H9 (cell line): ENCODE results near the gene ELK1. TPM values are rescaled to one million over a fixed set of nuclear protein-coding genes. Genes with fewer than 3 reads are reported as not detected.

Experiments used
- DNase-seq: peaks from one replicate; pipeline ENCODE4 v3.0.0-alpha.2; 2017
- H2AFZ ChIP-seq: one replicate; pipeline ENCODE4 v1.6.1; 2013; ENCODE audit warnings: mild to moderate bottlenecking, low read length, control low read depth, moderate library complexity
- H2AK5ac ChIP-seq: 2 replicates; pipeline ENCODE4 v1.6.1; 2013; ENCODE audit warnings: low read length, control low read depth, mixed read lengths; ENCODE audit not compliant: insufficient read length
- H2BK120ac ChIP-seq: one replicate; pipeline ENCODE4 v1.6.1; 2013; ENCODE audit warnings: low read depth, mild to moderate bottlenecking, low read length, control low read depth, inconsistent platforms; ENCODE audit not compliant: poor library complexity, severe bottlenecking
- H2BK12ac ChIP-seq: 2 replicates; pipeline ENCODE4 v1.6.1; 2013; ENCODE audit warnings: low read length, control low read depth, mixed read lengths, low read depth; ENCODE audit not compliant: insufficient read length
- H2BK15ac ChIP-seq: 2 replicates; pipeline ENCODE4 v1.6.1; 2013; ENCODE audit warnings: low read depth, low read length, control low read depth
- H2BK20ac ChIP-seq: one replicate; pipeline ENCODE4 v1.6.1; 2013; ENCODE audit warnings: low read depth, mild to moderate bottlenecking, low read length, control low read depth, inconsistent platforms; ENCODE audit not compliant: poor library complexity, severe bottlenecking
- H2BK5ac ChIP-seq: 2 replicates; pipeline ENCODE4 v1.6.1; 2013; ENCODE audit warnings: low read length, control low read depth, mixed read lengths; ENCODE audit not compliant: insufficient read length
- H3K14ac ChIP-seq: 2 replicates; pipeline ENCODE4 v1.6.1; 2013; ENCODE audit warnings: low read length, control low read depth; ENCODE audit not compliant: insufficient read depth
- H3K18ac ChIP-seq: 2 replicates; pipeline ENCODE4 v1.6.1; 2013; ENCODE audit warnings: low read depth, mild to moderate bottlenecking, mixed read lengths, low read length, control low read depth; ENCODE audit not compliant: insufficient read length
- H3K23ac ChIP-seq: 2 replicates; pipeline ENCODE4 v1.6.1; 2013; ENCODE audit warnings: low read length, control low read depth, mixed read lengths, low read depth; ENCODE audit not compliant: insufficient read length
- H3K23me2 ChIP-seq: 2 replicates; pipeline ENCODE4 v1.6.1; 2013; ENCODE audit warnings: low read depth, mild to moderate bottlenecking, mixed read lengths, low read length, control low read depth; ENCODE audit not compliant: insufficient read length, poor library complexity, severe bottlenecking
- H3K27ac ChIP-seq: 2 replicates; pipeline ENCODE4 v1.5.1; 2013; ENCODE audit warnings: low read length, control low read depth, mixed read lengths, low read depth; ENCODE audit not compliant: insufficient read length
- H3K27me3 ChIP-seq: 2 replicates; pipeline ENCODE4 v1.6.1; 2013; ENCODE audit warnings: low read length, control low read depth, inconsistent platforms; ENCODE audit not compliant: insufficient read depth
- H3K4ac ChIP-seq: 2 replicates; pipeline ENCODE4 v1.6.1; 2013; ENCODE audit warnings: low read depth, mild to moderate bottlenecking, control low read depth, inconsistent platforms, low read length, moderate library complexity
- H3K4me1 ChIP-seq: 2 replicates; pipeline ENCODE4 v1.6.1; 2013; ENCODE audit warnings: low read length, control low read depth, inconsistent platforms; ENCODE audit not compliant: insufficient read depth
- H3K4me2 ChIP-seq: 2 replicates; pipeline ENCODE4 v1.6.1; 2013; ENCODE audit warnings: low read length, control low read depth, mixed read lengths; ENCODE audit not compliant: insufficient read length, insufficient read depth
- H3K56ac ChIP-seq: 2 replicates; pipeline ENCODE4 v1.6.1; 2013; ENCODE audit warnings: low read depth, mild to moderate bottlenecking, mixed read lengths, low read length, control low read depth; ENCODE audit not compliant: insufficient read length
- H3K79me1 ChIP-seq: 2 replicates; pipeline ENCODE4 v1.6.1; 2013; ENCODE audit warnings: low read depth, mild to moderate bottlenecking, moderate library complexity, low read length, control low read depth, inconsistent platforms; ENCODE audit not compliant: insufficient read depth, poor library complexity, severe bottlenecking
- H3K79me2 ChIP-seq: 2 replicates; pipeline ENCODE4 v1.6.1; 2013; ENCODE audit warnings: low read length, control low read depth, inconsistent platforms; ENCODE audit not compliant: insufficient read depth
- H3K9ac ChIP-seq: 2 replicates; pipeline ENCODE4 v1.6.1; 2013; ENCODE audit warnings: low read length, control low read depth, mixed read lengths; ENCODE audit not compliant: insufficient read length; ENCODE audit errors: extremely low read depth
- H3K9me3 ChIP-seq: one replicate; pipeline ENCODE4 v1.6.1; 2013; ENCODE audit warnings: low read depth, low read length, inconsistent platforms; ENCODE audit not compliant: control insufficient read depth
- H3T11ph ChIP-seq: one replicate; pipeline ENCODE4 v1.6.1; 2013; ENCODE audit warnings: mild to moderate bottlenecking, low read length, control low read depth, inconsistent platforms
- H4K20me1 ChIP-seq: one replicate; pipeline ENCODE4 v1.6.1; 2013; ENCODE audit not compliant: control insufficient read depth, insufficient read length, insufficient read depth
- H4K5ac ChIP-seq: 2 replicates; pipeline ENCODE4 v1.6.1; 2013; ENCODE audit warnings: low read depth, mild to moderate bottlenecking, mixed read lengths, low read length, control low read depth; ENCODE audit not compliant: insufficient read length
- H4K8ac ChIP-seq: replicated peaks from 2 replicates; pipeline ENCODE4 v1.6.1; 2013; ENCODE audit warnings: low read length, control low read depth, mixed read lengths, low read depth; ENCODE audit not compliant: insufficient read length
- H4K91ac ChIP-seq: 2 replicates; pipeline ENCODE4 v1.6.1; 2013; ENCODE audit warnings: low read depth, mild to moderate bottlenecking, moderate library complexity, mixed read lengths, low read length, control low read depth; ENCODE audit not compliant: insufficient read length
- H3K27ac Mint-ChIP-seq, 3 experiments: 2 replicates in 2 of 3; 3 replicates in 1 of 3; pipeline ENCODE4 v1.8.0; 2020 to 2021; ENCODE audit warnings: mixed read lengths in 3 of 3, mild to moderate bottlenecking in 1 of 3, moderate library complexity in 1 of 3
- H3K27me3 Mint-ChIP-seq: 2 replicates; pipeline ENCODE4 v1.8.0; 2021; ENCODE audit warnings: low read depth, mild to moderate bottlenecking, moderate library complexity, mixed read lengths
- H3K36me3 Mint-ChIP-seq, 3 experiments: 2 replicates in 2 of 3; 3 replicates in 1 of 3; pipeline ENCODE4 v1.8.0; 2020 to 2021; ENCODE audit warnings: low read depth in 3 of 3, mixed read lengths in 3 of 3; ENCODE audit not compliant: insufficient read depth in 1 of 3
- H3K4me1 Mint-ChIP-seq, 2 experiments: 2 replicates each; pipeline ENCODE4 v1.8.0; 2020; ENCODE audit warnings: mixed read lengths in 2 of 2
- H3K4me3 Mint-ChIP-seq, 2 experiments: 2 replicates in 1 of 2; 3 replicates in 1 of 2; pipeline ENCODE4 v1.8.0; 2020 to 2021; ENCODE audit warnings: mild to moderate bottlenecking in 2 of 2, mixed read lengths in 2 of 2, moderate library complexity in 1 of 2
- H3K9me3 Mint-ChIP-seq, 2 experiments: 2 replicates in 1 of 2; 3 replicates in 1 of 2; pipeline ENCODE4 v1.8.0; 2020; ENCODE audit warnings: mild to moderate bottlenecking in 2 of 2, mixed read lengths in 2 of 2, moderate library complexity in 1 of 2
- WGBS: extraction: QIAGEN DNeasy Blood & Tissue Kit; methylation state at CpG from one replicate; pipeline ENCODE4 v1.1.7; 2013; ENCODE audit warnings: missing lambda C conversion rate, low lambda C conversion rate, mixed read lengths; ENCODE audit not compliant: insufficient read length; ENCODE audit errors: extremely low coverage; 5-methylcytosine and 5-hydroxymethylcytosine counted together
- total RNA-seq: library from RNA; stranded (reverse); gene quantifications from 2 replicates; pipeline ENCODE4 v1.2.1, GENCODE V29; 2021
- TF ChIP-seq, protein P1 (sequence below): fragments of 200-600 bp; sonication (generic); conservative IDR thresholded peaks from 3 replicates; pipeline ENCODE4 v1.8.0; 2021; ENCODE audit warnings: antibody characterized with exemption, mild to moderate bottlenecking

The ELK1 gene
- total RNA-seq, 1 experiment from 2014 or later: 49.8 TPM

DNA sequence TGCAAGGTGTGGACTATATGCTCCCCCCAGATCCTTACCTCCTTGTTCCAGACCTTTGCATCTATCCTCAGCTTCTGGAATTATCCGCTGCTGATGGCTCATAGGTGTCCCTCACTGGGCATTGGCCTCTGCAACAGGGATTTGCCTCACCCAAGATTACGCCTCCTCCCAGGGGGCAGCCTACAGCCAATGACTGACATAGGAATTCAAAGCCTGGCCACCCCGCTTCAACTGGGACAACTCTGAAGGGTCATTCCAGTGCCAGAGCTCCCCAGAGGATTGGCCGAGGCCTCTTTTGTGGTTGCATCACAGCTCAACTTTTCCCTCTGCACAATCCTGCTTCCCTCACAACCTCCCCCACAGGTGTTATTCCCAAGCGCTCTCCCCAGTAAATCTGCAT, 35.7 kb downstream of the ELK1 start:
- H3K23ac ChIP-seq: no peak overlapping the region
- H3K4me1 ChIP-seq: no peaks in the 10 kb centered on the region; the same call in 1 of the 2 replicates
- no peaks in the 10 kb centered on the region for H4K20me1 ChIP-seq
- H4K91ac ChIP-seq: no peak overlapping the region
- Mint-ChIP-seq H3K4me1 (peaks cover 5 to 9% of the 10 kb centered on the region in 2 experiments; a peak in 3 of 4 replicates), H3K27me3 (peaks cover 6% of the 10 kb centered on the region), H3K27ac (no peak overlapping the region), H3K36me3 (peaks cover 0 to 15% (median 9%) of the 10 kb centered on the region in 3 experiments; a peak in 5 of 7 replicates), H3K9me3 (peaks cover 82 to 83% of the 10 kb centered on the region in 2 experiments), H3K4me3 (no peak overlapping the region)
- TF ChIP-seq, protein P1, sequence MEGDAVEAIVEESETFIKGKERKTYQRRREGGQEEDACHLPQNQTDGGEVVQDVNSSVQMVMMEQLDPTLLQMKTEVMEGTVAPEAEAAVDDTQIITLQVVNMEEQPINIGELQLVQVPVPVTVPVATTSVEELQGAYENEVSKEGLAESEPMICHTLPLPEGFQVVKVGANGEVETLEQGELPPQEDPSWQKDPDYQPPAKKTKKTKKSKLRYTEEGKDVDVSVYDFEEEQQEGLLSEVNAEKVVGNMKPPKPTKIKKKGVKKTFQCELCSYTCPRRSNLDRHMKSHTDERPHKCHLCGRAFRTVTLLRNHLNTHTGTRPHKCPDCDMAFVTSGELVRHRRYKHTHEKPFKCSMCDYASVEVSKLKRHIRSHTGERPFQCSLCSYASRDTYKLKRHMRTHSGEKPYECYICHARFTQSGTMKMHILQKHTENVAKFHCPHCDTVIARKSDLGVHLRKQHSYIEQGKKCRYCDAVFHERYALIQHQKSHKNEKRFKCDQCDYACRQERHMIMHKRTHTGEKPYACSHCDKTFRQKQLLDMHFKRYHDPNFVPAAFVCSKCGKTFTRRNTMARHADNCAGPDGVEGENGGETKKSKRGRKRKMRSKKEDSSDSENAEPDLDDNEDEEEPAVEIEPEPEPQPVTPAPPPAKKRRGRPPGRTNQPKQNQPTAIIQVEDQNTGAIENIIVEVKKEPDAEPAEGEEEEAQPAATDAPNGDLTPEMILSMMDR: no peak
- H3K56ac ChIP-seq: no peak overlapping the region
- H3T11ph ChIP-seq: no peak overlapping the region
- H2AFZ ChIP-seq: no peak overlapping the region
- DNase-seq: no peak
- H2BK15ac ChIP-seq: no peak overlapping the region
- no peak overlapping the region for H3K18ac ChIP-seq
- H3K79me2 ChIP-seq: no peaks in the 10 kb centered on the region
- H4K5ac ChIP-seq: no peak overlapping the region
- H3K4ac ChIP-seq: no peak overlapping the region
- peaks cover 44% of the 10 kb centered on the region for H3K9me3 ChIP-seq
- no CpG with 5 or more reads among the region's 5 CpGs for WGBS
- H3K14ac ChIP-seq: no peak overlapping the region
- H2BK5ac ChIP-seq: no peak overlapping the region
- H4K8ac ChIP-seq: no peak overlapping the region
- H2BK20ac ChIP-seq: no peak overlapping the region
- H2AK5ac ChIP-seq: no peak overlapping the region
- H3K9ac ChIP-seq: no peak overlapping the region
- no peak overlapping the region for H3K27ac ChIP-seq
- no peak overlapping the region for H3K4me2 ChIP-seq
- no peak overlapping the region for H2BK12ac ChIP-seq
- H3K27me3 ChIP-seq: no peaks in the 10 kb centered on the region
- no peaks in the 10 kb centered on the region for H3K79me1 ChIP-seq
- H2BK120ac ChIP-seq: no peak overlapping the region
- peaks cover 3% of the 10 kb centered on the region for H3K23me2 ChIP-seq
